IPS-11a (cell line): ENCODE measurements around the gene JAKMIP2.
A peak's percentile ranks its signal among the peaks of the same experiment; 100 is the strongest.
"Not testable (repeated sequence)": the region's sequence is repeated elsewhere in the genome, so short reads cannot be mapped to it uniquely, and the experiment has no call there.

Experiments
- H3K4me3 ChIP-seq: one replicate; pipeline ENCODE4 v1.5.1; 2013; ENCODE audit warnings: low read depth, low read length, control low read depth

JAKMIP2 gene

GRCh38 chr5:147782110-147783028 is at the start of gene JAKMIP2:
Gene JAKMIP2 (minus strand): TSS chr5:147782728. CDS start chr5:147671806, 110,922 bp downstream.
- H3K4me3 ChIP-seq, result peak within 1 kb of the TSS; percentile 84

GRCh38 chr5:147831465-147831864 is 48.9 kb upstream of the JAKMIP2 start, which contains the start of gene SPINK1:
Gene SPINK1 (minus strand): TSS chr5:147831671. CDS start chr5:147831577, 94 bp downstream.
- H3K4me3 ChIP-seq, result no peak within 1 kb of the TSS

- H3K4me3 ChIP-seq, result no peak overlapping the region
Observed at GRCh38 chr5:147830035-147830434, 47.5 kb upstream of the JAKMIP2 start.

- not testable (repeated sequence) for H3K4me3 ChIP-seq
Observed at GRCh38 chr5:147827017-147827416, 44.5 kb upstream of the JAKMIP2 start.

GRCh38 chr5:147826361-147826760 is 43.8 kb upstream of the JAKMIP2 start:
- no peak overlapping the region for H3K4me3 ChIP-seq

- H3K4me3 ChIP-seq, result no peak overlapping the region
Observed at GRCh38 chr5:147822686-147823491, 40.4 kb upstream of the JAKMIP2 start.

- not testable (repeated sequence) for H3K4me3 ChIP-seq
Observed at GRCh38 chr5:147822222-147822621, 39.7 kb upstream of the JAKMIP2 start.

- H3K4me3 ChIP-seq, result no peak overlapping the region
Observed at GRCh38 chr5:147821766-147822165, 39.2 kb upstream of the JAKMIP2 start.

- H3K4me3 ChIP-seq, result no peak overlapping the region
Observed at GRCh38 chr5:147819261-147819770, 36.8 kb upstream of the JAKMIP2 start.

- no peak overlapping the region for H3K4me3 ChIP-seq
Observed at GRCh38 chr5:147818290-147818689, 35.8 kb upstream of the JAKMIP2 start.

GRCh38 chr5:147813696-147814095 is 31.2 kb upstream of the JAKMIP2 start:
- no peak overlapping the region for H3K4me3 ChIP-seq

- no peak overlapping the region for H3K4me3 ChIP-seq
Observed at GRCh38 chr5:147809830-147810666, 27.5 kb upstream of the JAKMIP2 start.

GRCh38 chr5:147805030-147805454 is 22.5 kb upstream of the JAKMIP2 start:
- H3K4me3 ChIP-seq, result no peak overlapping the region

- no peak overlapping the region for H3K4me3 ChIP-seq
Observed at GRCh38 chr5:147804334-147804733, 21.8 kb upstream of the JAKMIP2 start.

GRCh38 chr5:147803926-147804325 is 21.4 kb upstream of the JAKMIP2 start:
- H3K4me3 ChIP-seq, result no peak overlapping the region

- not testable (repeated sequence) for H3K4me3 ChIP-seq
Observed at GRCh38 chr5:147803161-147803560, 20.6 kb upstream of the JAKMIP2 start.

- no peak overlapping the region for H3K4me3 ChIP-seq
Observed at GRCh38 chr5:147801461-147801860, 18.9 kb upstream of the JAKMIP2 start.

GRCh38 chr5:147800491-147800890 is 18.0 kb upstream of the JAKMIP2 start:
- no peak overlapping the region for H3K4me3 ChIP-seq

- no peak overlapping the region for H3K4me3 ChIP-seq
Observed at GRCh38 chr5:147796556-147797308, 14.2 kb upstream of the JAKMIP2 start.

- no peak overlapping the region for H3K4me3 ChIP-seq
Observed at GRCh38 chr5:147791181-147791580, 8.7 kb upstream of the JAKMIP2 start.
